GM10847 (cell line): ENCODE results near the gene PLA2G4F.

Experiments used
- POLR2A ChIP-seq: IDR thresholded peaks from 2 replicates; pipeline ENCODE4 v1.6.1; 2011; ENCODE audit not compliant: insufficient read length; ENCODE audit errors: extremely low read depth

The PLA2G4F gene

DNA sequence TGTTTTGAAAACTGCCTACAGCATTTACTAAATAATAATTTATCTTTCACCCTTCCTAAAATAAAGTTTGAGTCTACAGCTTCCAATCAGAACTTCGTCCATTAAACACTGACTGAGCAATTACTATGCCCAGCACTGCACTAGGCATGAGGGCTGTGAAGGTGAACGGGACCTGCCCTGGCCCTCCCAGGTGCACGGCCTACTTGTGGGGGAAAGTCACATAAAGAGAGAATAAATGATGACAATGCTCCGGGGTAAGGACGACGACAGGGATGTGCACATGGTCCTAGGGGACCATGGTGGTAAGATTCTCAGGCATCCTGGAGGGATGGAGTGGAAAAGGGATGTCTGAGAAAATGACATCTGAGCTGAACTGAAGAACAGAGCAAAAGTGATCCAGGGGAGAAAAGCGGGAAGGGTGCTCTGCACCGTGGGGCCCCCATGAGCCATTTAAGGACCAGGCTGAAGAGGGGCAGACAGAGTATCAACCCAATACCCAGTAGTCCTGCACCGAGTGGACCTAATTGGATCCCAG, 11.5 kb downstream of the PLA2G4F start:
- TF ChIP-seq POLR2A = no peak

GRCh38 chr15:42143866-42144625, 12.4 kb downstream of the PLA2G4F start:
- no peak for TF ChIP-seq POLR2A

- TF ChIP-seq POLR2A = no peak
These were observed 13.1 kb downstream of the PLA2G4F start for GRCh38 chr15:42143356-42143755.

DNA sequence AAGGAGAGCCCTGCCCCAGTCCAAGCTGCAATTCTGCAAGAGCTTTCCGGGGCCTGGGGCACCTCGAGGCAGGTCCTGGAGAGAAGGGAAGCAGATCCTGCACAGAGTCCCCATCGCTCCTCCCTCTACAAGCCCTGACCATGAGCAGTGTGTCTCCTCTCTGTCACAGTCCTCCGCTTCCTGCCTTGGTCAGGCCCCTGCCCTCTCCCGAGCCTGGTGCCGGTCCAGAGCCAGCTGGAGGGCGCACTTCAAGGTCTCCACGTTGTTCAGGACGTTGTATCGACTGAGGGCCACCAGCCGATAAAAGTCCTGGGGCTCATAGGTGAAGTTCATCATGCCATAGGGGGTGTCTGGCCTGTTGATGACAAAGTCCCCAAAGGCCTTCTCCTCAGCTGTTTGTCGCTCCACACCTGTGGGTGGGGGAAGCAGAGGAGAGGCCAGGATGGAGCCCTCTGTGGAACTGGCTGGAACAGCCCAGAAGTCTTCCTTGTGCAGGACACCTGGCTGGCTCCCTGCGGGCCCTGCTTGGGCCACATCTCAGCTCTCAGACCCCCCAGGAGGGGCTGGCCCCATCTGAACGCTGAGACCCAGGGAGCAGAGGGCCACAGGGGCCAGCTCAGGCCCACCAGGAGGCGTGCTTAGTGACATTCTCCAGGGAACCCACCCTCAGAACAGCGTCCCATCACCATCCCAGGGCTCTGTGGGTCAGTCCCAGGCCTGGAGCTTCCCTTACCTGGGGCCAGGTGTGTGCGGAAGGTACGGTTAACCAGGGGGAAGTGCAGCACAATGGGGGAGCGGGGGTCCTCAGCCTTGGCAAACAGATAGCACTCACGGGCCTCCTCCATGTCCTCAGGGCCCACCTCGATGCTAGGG, 14.4 kb downstream of the PLA2G4F start:
- no peak for TF ChIP-seq POLR2A

DNA sequence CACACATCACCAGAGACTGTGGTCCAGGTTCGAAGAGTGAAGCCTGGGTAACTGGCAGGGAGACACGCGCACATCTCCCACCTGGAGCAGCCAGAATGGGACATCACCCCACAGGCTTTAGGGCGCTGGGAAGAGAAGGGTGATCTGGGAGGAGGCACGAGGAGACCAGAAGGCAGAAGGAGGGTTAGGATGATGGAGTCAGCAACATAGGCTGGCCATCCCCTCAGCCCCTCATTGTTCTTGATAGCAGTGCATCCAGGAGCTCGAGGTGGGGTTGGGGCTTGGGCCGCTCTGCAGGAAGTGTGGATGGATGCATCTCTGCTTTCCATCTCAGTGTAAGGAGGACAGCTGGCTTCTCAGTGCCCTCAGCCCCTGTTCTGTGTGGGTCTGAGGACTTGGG, 15.2 kb downstream of the PLA2G4F start:
- TF ChIP-seq POLR2A = no peak

DNA sequence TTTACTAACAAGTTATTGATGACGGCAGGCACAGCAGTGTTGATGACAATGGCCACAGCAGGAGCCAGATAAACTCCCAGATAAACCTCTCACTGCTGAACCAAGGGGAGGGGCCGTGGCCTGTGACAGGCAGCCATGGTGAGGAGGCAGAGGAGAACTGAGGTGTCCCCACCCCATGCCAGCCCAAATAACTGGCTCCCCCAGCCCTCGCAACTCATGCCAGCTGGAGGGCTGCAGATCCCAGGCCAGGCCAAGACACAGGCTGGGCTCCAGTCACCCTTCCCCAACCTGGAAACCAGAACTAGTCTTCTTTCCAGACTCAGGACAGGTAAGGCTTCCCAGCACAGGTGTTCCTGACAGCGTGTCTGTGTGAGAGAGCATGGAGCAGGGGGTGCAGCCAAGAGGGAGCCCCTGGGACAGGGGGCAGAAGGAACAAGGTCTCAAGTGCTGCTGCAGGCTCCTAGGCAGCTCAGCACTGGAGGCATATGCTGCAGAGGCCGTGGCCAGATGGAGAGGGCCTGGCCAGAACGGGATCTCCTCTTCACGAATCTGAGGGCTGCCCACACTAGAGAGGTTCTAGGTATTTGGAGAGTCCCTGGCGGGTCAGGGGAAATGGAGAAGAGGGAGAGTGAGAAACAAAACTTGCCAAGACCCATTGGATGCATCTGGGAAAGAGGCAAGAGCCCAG, 15.9 kb downstream of the PLA2G4F start:
- no peak for TF ChIP-seq POLR2A

DNA sequence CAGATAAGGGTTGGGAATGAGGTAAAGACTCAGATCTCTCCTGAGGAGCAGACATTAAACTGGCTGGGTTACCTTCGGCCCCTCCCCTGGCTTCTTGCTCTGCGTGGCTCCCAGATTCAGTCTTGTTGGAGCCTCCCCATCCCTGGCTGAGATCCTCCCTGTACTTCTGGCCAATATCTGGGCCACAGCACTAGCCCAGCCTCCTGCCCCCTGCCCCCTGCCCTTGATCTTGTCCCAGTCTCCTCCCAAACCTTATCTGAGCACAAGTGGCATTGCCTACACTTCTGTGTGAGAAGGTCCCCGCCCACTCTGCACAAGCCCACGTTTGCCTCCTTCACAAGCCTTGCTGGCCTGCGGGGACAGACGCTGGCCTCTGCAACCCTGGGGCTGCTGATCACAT, 16.8 kb downstream of the PLA2G4F start:
- TF ChIP-seq POLR2A = no peak

DNA sequence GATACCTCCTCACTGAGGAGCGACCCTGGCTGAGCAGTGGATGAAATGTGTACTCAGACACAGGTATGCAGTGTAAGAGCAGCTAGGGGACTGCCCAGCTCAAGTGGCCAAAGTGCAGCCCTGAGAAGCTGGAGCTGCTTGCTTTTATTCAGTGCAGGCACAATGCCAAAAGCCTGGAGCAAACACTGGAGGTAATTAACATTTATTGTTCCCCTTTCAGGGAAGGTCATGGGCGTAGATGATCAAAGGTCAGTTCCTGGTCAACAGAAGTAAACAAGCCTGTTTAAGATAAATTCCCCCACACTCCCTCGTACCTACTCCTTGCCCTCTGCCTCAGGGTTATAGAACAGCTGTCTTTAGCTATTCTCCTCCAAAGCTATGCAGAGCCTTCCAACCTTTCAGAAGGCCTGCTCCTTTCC, 17.5 kb downstream of the PLA2G4F start:
- TF ChIP-seq POLR2A = no peak

DNA sequence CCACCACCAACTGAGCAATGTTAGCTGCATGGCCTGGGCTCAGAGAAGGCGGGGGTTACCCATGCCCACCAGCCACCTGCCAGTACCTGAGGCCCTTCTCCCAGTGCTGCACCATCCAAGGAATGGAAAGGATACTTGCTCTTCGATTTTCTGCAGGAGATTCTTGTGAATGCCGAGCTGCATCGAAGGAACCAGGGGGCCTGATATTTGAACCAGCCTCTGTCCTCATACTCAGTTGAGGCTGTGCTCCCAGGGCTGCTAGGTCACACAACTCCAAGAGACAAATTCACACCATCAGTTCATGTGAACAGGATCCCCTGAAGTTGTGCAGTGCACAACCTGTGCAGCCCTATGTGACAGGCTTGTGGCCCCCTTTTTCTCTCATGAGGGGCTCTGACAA, 18.0 kb downstream of the PLA2G4F start:
- no peak for TF ChIP-seq POLR2A

DNA sequence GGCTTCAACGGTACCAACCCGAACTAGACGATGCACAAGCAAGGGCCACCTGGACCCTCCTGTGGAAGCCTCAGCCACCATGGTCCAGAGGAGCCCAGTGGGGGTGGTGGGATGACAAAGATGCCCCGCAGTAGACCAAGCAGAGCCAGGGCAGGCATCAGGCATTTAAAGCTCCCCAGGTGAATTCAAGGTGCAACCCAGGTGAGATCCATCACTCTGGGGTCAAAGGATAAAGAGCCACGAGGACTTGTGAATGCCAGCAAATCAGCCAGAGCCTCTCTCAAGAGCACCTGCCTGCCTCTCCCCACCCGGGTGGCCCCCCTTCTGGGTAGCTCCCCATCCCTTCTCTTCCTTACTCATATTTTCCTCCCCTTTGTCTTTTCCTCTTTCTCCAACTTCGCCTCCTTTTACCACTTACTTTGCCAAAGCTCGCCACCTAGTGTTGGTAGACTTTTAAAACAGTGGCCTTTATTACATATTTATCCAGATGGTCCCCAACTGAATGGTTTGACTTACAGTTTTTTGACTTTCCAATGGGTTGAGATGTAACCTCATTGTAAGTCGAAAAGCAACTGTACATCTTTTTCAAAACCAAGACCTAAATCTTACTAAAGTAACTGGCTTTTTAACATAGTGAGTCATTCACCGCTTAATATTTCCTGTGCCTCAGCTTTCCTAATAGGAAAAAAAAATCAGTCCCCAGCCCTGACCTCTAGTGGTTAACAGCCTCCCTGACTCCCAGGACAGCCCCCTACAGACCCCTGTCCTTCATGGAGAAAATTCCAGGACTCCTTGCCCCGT, 18.8 kb downstream of the PLA2G4F start:
- TF ChIP-seq POLR2A = no peak

- TF ChIP-seq POLR2A = no peak
These were observed 19.9 kb downstream of the PLA2G4F start for GRCh38 chr15:42136513-42136912.

DNA sequence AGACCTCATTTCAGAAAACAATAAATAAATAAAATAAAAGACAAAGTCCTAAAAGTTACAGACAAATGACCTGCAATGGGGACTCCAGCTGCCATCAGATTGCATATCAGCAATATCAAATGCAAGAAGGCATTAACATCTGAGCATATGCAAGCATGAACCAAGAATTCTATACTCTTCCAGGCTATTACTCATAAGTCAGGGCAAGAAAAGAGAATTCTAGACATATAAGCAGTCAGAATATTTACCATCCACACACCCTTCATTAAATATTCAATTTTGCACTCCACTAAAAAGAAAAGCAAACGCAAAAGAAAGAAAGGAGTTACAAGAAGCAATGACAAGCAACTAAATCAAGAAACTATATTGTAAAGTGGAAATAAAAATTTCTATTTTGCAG, 21.1 kb downstream of the PLA2G4F start:
- TF ChIP-seq POLR2A = no peak

DNA sequence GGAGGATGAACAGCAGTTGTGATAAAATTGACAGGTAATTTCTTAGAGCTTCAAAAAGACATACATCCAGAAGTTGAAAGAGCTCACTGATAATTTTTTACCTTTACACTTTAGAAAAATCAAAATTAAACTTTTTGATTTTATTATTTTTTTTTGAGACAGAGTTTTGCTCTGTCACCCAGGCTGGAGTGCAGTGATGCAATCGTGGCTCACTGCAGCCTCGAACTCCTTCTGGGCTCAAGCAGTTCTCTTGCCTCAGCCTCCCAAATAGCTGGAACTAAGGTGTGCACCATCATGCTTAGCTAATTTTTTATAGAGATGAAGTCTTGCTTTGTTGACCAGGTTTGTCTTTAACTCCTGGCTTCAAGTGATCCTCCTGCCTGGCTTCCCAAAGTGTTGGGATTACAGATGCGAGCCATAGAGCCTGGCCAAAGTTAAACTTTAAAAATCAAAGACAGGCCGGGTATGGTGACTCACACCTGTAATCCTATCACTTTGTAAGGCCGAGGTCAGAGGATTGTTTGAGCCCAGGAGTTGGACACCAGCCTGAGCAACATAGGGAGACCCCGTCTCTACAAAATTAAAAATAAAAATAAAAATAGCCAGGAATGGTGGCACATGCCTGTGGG, 21.7 kb downstream of the PLA2G4F start:
- TF ChIP-seq POLR2A = no peak

GRCh38 chr15:42133886-42134502, 22.4 kb downstream of the PLA2G4F start:
- no peak for TF ChIP-seq POLR2A

- no peak for TF ChIP-seq POLR2A
These were observed 23.1 kb downstream of the PLA2G4F start for GRCh38 chr15:42133356-42133755.
